SH-SY5Y (cell line): Measurements from ENCODE around the gene CXCR6.

Experiments used
- GATA2 ChIP-seq: IDR thresholded peaks from 2 replicates; pipeline ENCODE4 v1.6.1; 2011; ENCODE audit warnings: mild to moderate bottlenecking, low read depth, low read length
- GATA3 ChIP-seq: IDR thresholded peaks from 2 replicates; pipeline ENCODE4 v1.6.1; 2011; ENCODE audit warnings: low read depth, mild to moderate bottlenecking, low read length, moderate library complexity

- TF ChIP-seq GATA2 (no peak), GATA3 (no peak)
Observed at GRCh38 chr3:45907769-45908705, 35.2 kb upstream of the CXCR6 start.
